Measurements from ENCODE around the gene SND1.
"Not testable (repeated sequence)": the region's sequence is repeated elsewhere in the genome, so short reads cannot be mapped to it uniquely, and the experiment has no call there.

SND1 gene

GRCh38 chr7:128108641-128109423, 456.8 kb downstream of the SND1 start:
- peak; percentile 27 for DNase-seq

GRCh38 chr7:128109424-128109969, 457.5 kb downstream of the SND1 start:
- not testable (repeated sequence) for DNase-seq

DNA sequence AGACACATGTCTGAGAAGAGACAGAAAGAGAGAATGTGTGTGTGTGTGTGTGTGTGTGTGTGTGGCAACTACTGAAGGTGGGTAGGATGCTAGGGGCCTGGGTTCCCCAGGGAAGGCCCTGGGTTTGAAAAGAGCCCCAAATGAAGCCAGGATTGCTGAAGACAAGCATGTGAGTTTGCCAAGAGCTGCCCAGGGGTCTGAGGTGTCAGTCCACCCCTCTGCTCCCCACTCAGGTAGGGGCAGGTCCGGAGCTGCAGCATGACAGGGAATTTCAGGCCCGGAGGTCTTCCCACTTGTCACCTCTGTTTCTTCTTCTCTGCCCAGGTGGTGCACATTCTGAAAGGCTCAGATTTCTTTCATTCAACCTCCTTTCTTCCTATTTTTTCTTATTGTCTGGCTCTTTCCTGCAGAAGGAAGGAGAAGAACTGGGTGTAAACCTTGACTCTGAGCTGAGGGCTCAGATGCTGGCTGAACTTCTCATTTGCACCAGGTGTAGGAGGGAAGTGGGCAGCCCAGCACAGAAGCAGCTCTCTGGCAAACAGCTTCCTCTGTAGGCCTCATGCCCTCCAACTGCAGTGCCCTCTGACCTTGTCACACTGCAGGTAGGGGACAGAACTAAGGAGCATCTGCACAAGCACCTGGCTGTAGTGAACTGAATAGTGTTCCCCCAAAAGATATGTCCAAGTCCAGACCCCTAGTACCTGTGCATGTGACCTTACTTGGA, 458.8 kb downstream of the SND1 start:
- DNase-seq, result peak; percentile 20

GRCh38 chr7:128112018-128112780, 460.2 kb downstream of the SND1 start:
- no peak for DNase-seq

DNA sequence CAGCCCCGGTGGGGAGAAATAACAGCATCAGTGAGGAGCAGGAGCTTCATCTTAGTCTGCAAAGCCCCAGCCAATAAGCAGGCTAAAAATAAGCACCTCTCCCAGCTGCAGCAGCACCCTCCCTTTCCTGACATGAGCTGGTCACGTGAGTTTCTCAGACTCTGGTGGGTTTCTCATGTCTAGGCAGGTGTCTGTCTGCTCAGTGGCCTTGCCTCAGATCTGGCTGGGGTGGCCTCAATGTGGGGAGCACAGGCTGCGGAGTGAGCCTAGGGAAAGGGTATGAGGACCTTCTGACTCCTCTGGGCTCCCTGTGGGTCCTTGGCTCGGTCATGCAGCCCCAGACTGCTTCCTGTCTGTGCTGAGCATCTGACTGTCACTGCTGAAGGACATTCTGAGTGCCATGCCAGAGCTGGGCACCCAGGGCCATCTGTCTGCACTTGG, 460.8 kb downstream of the SND1 start:
- DNase-seq, result no peak

DNA sequence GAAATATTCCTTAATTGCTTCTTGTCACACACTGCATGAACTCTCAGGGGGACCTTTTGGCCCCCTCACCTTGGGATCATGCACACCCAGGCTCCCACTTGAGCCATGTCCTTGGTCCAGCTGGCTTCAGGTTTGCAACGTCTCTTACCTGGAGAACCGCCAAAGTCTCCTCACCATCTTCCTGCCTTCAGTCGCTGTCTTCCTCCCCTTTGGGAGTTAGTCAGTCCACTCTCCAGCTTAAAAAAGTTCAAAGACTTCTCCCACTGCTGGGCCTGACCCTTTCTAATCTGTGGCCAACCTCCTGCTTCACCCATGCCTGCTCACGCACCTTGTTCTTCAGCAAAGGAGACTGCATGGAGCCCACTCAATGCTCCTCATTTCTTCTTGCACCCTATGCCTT, 461.8 kb downstream of the SND1 start:
- no peak for DNase-seq

- DNase-seq, result no peak
Observed at GRCh38 chr7:128114806-128115205, 462.8 kb downstream of the SND1 start.

DNA sequence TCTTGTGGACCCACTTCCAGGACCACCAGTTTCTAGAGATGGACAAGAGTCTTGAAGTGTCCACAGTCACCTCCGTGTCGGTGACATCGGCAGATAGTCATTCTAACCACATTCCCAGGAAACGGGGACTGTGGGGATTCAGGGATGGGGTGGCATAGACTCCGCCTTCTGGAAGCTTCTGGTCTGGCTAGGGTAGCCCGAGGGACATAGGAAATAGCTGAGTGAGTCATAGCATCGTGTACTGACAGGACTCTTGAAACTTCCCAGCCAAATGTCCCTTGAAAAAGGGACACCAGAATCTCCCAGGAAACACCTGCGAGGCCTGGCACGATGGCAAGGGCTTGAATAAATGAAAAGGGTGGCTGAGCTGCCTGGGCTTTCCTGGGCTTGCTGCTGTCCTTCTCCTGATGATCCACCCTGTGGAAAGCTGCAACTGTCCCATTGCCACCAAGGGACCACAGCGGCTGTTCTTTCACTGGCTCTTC, 463.4 kb downstream of the SND1 start:
- DNase-seq, result no peak

DNA sequence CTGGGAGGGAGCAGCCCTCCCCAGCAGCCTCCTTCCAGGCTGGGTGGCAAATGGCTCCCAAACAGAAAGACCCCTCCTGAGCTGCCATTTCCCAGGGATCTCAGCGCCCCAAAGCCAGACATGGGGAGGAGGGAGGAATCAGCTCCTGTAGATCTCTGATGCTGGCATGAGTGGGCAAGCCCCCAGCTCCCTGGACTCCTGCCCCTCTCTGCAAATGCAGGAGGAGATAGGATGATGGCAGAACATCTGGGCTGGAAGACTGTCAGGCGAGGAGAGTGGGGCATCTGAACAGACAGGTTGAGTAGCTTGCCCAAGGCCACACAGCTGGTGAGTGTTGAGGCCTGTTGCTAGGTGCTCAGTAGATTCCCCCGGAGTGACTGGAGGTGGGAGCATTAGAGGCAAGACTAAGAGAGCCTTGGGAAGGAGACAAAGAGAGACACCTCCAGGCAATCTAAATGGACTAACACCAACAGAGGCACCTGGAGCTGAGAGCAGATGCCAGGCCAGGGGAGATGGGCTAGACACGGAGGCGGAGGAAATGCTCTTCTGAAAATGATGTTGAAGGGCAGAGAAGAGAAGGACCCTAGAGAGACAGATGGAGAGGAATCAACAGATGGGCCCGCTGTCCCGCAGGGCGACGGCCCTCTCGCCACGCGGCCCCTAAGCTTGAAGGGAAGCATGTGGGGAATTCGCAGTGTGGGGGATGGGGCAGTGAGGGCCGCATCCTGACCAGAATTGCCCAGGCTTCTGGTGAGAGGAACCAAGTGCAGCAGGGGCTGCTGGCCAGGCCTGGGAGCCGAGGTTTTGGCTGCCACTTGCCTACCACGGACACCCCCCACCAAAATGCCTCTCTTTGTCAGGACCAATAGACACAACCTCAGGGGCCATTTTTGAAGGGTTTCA, 464.1 kb downstream of the SND1 start:
- no peak for DNase-seq

GRCh38 chr7:128116740-128117139, 464.7 kb downstream of the SND1 start:
- no peak for DNase-seq

- DNase-seq, result no peak
Observed at GRCh38 chr7:128117691-128118090, 465.7 kb downstream of the SND1 start.

GRCh38 chr7:128119036-128119435, 467.0 kb downstream of the SND1 start:
- no peak for DNase-seq

DNA sequence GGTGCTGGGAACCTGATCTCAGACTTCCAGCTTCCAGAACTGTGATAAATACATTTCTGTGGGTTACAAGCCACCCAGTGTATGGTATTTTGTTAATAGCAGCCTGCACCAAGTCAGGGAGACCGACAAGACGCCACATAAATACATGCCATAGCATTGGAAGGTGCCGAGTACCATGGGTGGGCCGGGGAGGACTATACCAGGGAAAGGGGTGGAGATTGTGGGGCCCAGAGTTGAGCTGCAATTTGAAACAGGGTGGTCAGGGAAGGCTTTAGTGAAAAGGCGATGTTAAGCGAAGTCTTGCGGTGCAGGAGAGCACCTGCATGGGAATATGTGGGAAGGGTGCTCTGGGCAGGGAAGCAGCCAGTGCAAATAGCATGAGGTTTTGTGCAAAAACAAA, 468.1 kb downstream of the SND1 start:
- DNase-seq, result no peak

GRCh38 chr7:128120976-128121490, 469.0 kb downstream of the SND1 start:
- DNase-seq, result no peak

DNA sequence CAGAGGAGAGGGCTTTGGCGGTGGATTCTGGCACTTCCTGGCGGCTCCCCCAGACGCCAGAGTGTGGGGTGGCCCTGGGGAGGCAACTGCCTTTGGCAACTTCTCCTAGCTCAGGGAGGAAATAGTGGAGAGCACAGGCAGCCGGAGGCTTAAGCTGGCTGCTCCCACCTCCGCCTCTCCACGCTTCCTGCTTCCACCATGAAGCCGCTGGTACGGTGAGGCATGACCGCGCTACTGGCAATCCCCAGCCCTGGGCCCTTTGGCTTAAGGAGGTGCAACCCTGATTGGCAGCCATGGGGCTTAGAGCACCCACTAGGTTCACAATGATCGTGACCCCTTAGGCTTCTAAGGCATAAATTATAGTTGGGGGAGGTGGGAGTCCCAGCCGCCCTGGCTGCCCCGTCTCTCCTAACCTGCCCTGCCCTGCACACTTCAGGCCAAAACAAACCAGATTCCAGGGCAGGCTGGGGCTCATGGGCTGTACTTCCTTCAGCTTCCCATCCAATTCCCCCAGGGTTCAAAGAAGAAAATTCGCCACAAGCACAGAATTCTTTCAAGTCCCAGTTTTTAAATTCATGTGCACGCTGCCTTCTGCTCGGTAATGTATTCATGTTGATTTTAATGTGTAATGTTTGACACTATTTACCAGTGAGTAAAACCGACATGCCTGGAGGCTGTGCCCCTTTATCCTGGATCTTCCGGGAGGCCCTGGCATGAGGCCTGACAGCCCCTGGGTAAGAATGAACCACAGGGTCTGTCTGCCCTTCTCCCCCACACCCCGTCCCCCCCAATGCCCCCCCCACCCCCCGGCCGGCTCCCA, 469.9 kb downstream of the SND1 start:
- no peak for DNase-seq

DNA sequence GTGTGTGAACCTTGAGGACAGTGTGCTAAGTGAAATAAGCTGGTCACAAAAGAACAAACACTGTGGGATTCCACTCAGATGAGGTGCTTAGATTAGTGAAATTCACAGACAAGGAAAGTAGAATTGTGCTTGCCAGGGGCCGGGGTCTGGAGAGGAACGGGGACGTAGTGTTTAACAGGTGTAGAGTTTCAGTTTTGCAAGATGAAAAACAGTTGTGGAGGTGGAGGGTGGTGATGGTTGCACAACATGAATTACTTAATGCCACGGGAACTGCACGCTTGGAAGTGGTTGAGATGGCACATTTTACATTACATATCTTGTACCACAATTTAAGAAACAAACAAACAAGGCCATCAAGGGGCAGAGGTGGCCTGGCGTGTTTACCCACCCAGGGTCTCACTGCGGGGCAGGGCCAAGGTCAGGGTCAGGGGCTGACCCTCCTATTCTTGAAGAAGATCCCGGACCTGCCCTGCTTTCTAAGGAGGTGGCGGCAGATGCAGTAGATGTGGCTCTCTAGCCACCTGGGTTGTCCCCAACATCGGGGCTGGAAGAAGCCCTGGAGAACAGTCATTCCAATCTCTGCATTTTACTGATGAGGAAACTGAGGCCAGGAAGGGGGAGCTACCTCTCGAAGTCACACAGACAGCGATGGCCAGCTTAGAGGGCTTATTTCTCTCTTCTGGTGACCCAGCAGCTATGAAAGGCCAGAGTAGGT, 470.7 kb downstream of the SND1 start:
- no peak for DNase-seq

DNA sequence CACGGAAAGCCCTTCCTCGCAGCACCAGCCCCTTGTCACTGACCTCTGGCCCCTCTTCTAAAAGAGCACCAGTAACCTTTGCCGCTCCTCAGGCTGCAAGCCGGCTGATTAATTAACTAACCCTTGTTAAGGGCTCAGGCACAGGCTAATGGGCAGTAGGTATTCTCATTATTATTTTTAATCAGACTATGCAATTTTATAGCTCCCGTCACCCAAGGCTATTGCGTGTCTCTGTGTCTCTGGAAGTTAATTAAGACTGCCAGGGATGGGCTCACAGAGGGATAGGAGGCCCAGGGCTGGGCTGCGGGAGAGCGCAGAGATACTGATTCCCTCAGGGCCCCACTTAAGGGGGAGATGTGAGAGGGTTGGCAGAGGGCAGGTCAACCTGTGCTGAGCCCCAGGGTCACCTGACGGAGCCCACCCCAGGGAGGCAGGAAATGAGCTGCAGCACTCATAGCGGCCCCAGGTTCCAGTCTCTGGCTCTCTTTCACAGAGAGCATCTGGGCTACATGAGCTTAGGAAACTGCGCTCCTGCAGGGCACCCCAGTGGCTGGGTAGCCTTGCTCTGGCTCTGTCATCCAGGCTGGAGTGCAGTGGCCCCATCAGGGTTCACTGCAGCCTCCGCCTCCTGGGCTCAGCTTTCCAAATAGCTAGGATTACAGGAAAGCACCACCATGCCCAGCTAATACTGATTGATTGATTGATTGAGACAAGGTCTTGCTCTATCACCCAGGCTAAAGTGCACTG, 471.5 kb downstream of the SND1 start:
- no peak for DNase-seq

GRCh38 chr7:128124786-128125185, 472.8 kb downstream of the SND1 start:
- no peak for DNase-seq

- DNase-seq, result no peak
Observed at GRCh38 chr7:128125816-128126215, 473.8 kb downstream of the SND1 start.
